GM08714 (cell line): ENCODE data around the gene ELFN1.

Experiments
- H3K4me3 ChIP-seq: fragments of 200-500 bp; sonication (Bioruptor generic); 2 replicates; pipeline ENCODE4 v1.5.1; 2014; ENCODE audit warnings: mild to moderate bottlenecking, low read length, inconsistent platforms
- ZNF274 ChIP-seq: IDR thresholded peaks from 2 replicates; pipeline ENCODE4 v1.6.1; 2012; ENCODE audit warnings: mild to moderate bottlenecking, low read depth, low read length

The ELFN1 gene

GRCh38 chr7:1673581-1674118 lies 3.6 kb downstream of the ELFN1 start:
- no peak overlapping the region for H3K4me3 ChIP-seq
- TF ChIP-seq ZNF274: no peak

GRCh38 chr7:1674161-1675035 lies 4.3 kb downstream of the ELFN1 start:
- TF ChIP-seq ZNF274: no peak
- H3K4me3 ChIP-seq: no peak overlapping the region

- TF ChIP-seq ZNF274: no peak
- no peak overlapping the region for H3K4me3 ChIP-seq
Observed at GRCh38 chr7:1675036-1675671, 5.1 kb downstream of the ELFN1 start.

- no peak overlapping the region for H3K4me3 ChIP-seq
- no peak for TF ChIP-seq ZNF274
Observed at GRCh38 chr7:1675673-1676549, 5.8 kb downstream of the ELFN1 start.

GRCh38 chr7:1676550-1677078 lies 6.5 kb downstream of the ELFN1 start:
- H3K4me3 ChIP-seq: no peak overlapping the region
- TF ChIP-seq ZNF274: no peak

GRCh38 chr7:1677206-1678080 lies 7.4 kb downstream of the ELFN1 start:
- no peak for TF ChIP-seq ZNF274

GRCh38 chr7:1678081-1678543 lies 8.0 kb downstream of the ELFN1 start:
- no peak for TF ChIP-seq ZNF274
- no peak overlapping the region for H3K4me3 ChIP-seq

More at GRCh38 chr7:1677206-1678080, 7.4 kb downstream of the ELFN1 start:
- H3K4me3 ChIP-seq: no peak overlapping the region

- TF ChIP-seq ZNF274: no peak
- H3K4me3 ChIP-seq: no peak overlapping the region
Observed at GRCh38 chr7:1678571-1679325, 8.7 kb downstream of the ELFN1 start.

GRCh38 chr7:1679326-1679965 lies 9.4 kb downstream of the ELFN1 start:
- no peak for TF ChIP-seq ZNF274
- no peak overlapping the region for H3K4me3 ChIP-seq

- TF ChIP-seq ZNF274: no peak
- H3K4me3 ChIP-seq: no peak overlapping the region
Observed at GRCh38 chr7:1679966-1680730, 10.1 kb downstream of the ELFN1 start.

GRCh38 chr7:1681581-1681980 lies 11.5 kb downstream of the ELFN1 start:
- no peak overlapping the region for H3K4me3 ChIP-seq
- no peak for TF ChIP-seq ZNF274
